ENCODE measurements around the gene PDE4B.

The PDE4B gene

GRCh38 chr1:65985393-65986066, 192.8 kb downstream of the PDE4B start:
- TF ChIP-seq CTCF (conservative IDR thresholded peaks at IDR 0.05; ENCODE audit: low read length) = no peak
- no peak overlapping the region for H3K4me3 ChIP-seq (ENCODE audit: low read length)
- DNase-seq (ENCODE audit: low read depth) = no peak

- TF ChIP-seq CTCF (conservative IDR thresholded peaks at IDR 0.05; ENCODE audit: low read length) = no peak
- DNase-seq (ENCODE audit: low read depth) = no peak
- no peak overlapping the region for H3K4me3 ChIP-seq (ENCODE audit: low read length)
Observed at GRCh38 chr1:65986146-65986545, 193.5 kb downstream of the PDE4B start.

- no peak for TF ChIP-seq CTCF (conservative IDR thresholded peaks at IDR 0.05; ENCODE audit: low read length)
- DNase-seq (ENCODE audit: low read depth) = peak; percentile 12
- H3K4me3 ChIP-seq (ENCODE audit: low read length) = no peak overlapping the region
Observed at GRCh38 chr1:65990161-65990560, 197.5 kb downstream of the PDE4B start.

GRCh38 chr1:65991694-65992093, 199.0 kb downstream of the PDE4B start:
- DNase-seq (ENCODE audit: low read depth) = no peak
- no peak overlapping the region for H3K4me3 ChIP-seq (ENCODE audit: low read length)
- no peak for TF ChIP-seq CTCF (conservative IDR thresholded peaks at IDR 0.05; ENCODE audit: low read length)

- TF ChIP-seq CTCF (conservative IDR thresholded peaks at IDR 0.05; ENCODE audit: low read length) = no peak
- H3K4me3 ChIP-seq (ENCODE audit: low read length) = no peak overlapping the region
Observed at GRCh38 chr1:65992165-65992821, 199.6 kb downstream of the PDE4B start.

GRCh38 chr1:65992831-65993271, 200.2 kb downstream of the PDE4B start:
- DNase-seq (ENCODE audit: low read depth) = no peak
- TF ChIP-seq CTCF (conservative IDR thresholded peaks at IDR 0.05; ENCODE audit: low read length) = no peak
- H3K4me3 ChIP-seq (ENCODE audit: low read length) = no peak overlapping the region

More at GRCh38 chr1:65992165-65992821, 199.6 kb downstream of the PDE4B start:
- DNase-seq (ENCODE audit: low read depth) = no peak

GRCh38 chr1:65994223-65994622, 201.5 kb downstream of the PDE4B start:
- no peak for DNase-seq (ENCODE audit: low read depth)
- H3K4me3 ChIP-seq (ENCODE audit: low read length) = no peak overlapping the region
- TF ChIP-seq CTCF (conservative IDR thresholded peaks at IDR 0.05; ENCODE audit: low read length) = no peak
